Endometrium (tissue), 2 donors: ENCODE results near the gene ITGB1.
"Not testable (repeated sequence)": the region's sequence is repeated elsewhere in the genome, so short reads cannot be mapped to it uniquely, and the experiment has no call there.

ENCODE experiments used
- FAIRE-seq: peaks from 2 replicates; lab custom pipeline; 2012; peaks lifted over from hg19 to GRCh38; lab: Jason Lieb, UNC
- donor health status: control.
- donor health status: control.

ITGB1 gene

DNA sequence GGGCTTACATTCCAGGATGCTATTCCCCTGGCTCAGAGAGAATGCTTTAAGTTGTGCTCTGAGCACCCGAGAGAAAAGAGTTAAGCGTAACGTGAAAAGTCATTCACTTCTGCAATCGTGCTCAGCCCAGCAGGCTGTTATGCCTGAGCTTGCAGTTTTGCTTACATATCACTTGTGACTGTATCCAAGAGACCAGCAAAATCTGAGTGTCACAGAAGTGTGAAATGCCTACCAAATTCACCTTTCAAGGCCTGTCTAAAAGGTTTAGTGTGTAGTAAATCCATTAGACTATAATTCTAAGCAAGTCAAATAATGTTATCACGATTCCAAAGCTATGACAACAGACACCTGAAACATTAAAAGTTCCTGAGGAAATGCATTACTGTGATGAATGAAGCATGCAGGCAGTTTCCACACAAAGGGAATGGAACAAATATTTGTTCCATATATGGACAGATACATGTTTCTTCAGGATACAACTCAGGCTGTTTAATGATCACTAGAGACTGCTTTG is 20.1 kb downstream of the ITGB1 start:
- no peak for FAIRE-seq

DNA sequence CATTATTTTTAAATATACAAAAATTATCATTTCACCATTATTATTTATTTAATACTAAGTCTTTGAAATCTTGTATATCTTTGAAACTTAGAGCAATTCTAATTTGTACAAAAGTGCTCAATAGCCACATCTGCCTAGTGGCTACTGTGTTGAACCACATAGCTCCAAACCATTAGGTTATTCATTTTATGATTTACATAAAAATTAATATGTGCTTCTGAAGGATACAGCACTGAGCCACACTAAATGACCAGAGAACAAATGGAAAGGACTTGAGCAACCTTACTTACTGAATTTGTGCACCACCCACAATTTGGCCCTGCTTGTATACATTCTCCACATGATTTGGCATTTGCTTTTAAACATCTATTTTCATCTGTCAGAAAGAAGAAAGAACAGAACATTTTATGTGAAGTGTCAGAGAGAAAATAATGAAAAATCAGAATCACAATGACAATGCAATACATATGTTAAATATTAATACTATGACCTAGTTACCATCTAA is 25.8 kb downstream of the ITGB1 start:
- no peak for FAIRE-seq

DNA sequence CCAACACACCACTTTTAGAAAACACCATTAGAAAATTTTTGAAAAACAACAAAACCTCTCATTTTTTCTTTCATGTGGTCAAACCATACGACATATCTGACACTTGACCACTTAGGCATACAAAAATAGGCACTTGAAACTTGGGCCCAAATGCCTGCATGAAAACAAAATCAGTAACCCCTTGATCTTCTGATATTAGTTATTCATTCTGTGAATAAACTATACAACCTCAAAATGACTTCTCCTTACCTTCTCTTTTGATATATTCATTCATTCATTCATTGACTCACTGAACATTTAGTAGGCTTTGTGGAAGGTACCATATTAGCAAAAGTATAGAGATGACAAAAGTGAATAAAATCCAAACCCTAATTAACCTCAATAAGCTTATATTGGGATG is 26.4 kb downstream of the ITGB1 start:
- FAIRE-seq: no peak

DNA sequence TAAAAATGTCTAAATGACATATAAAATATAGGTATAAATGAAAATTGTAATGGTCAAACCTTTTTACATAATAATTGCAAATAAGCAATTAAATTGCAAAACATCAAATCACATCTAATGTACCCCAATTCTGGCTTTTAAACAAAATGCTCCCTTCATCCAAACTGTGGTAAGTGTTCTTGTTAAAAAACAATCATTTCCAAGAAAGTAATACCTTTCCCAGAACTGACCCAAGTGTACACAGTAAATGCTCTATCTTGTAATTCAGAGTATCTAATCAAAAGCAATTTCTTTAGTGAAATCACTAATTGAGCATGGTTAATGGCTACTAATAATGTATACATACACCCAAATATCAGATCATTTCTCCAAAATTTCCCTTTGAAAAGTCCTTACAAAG is 28.0 kb downstream of the ITGB1 start:
- no peak for FAIRE-seq

DNA sequence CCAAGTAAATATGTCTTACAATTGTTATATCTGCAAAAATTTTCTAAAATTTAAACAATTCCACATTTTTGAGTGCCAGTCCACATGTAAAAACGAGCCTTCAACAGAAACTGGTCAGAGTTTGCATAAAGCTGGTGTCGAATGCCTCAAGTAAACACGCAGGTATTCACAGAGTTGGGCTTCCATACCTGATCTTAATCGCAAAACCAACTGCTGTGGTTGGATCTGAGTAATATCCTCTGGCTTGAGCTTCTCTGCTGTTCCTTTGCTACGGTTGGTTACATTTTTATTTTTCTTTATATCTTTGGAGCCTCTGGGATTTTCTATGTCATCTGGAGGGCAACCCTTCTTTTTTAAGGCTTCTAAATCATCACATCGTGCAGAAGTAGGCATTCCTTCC is 28.4 kb downstream of the ITGB1 start:
- FAIRE-seq: no peak

DNA sequence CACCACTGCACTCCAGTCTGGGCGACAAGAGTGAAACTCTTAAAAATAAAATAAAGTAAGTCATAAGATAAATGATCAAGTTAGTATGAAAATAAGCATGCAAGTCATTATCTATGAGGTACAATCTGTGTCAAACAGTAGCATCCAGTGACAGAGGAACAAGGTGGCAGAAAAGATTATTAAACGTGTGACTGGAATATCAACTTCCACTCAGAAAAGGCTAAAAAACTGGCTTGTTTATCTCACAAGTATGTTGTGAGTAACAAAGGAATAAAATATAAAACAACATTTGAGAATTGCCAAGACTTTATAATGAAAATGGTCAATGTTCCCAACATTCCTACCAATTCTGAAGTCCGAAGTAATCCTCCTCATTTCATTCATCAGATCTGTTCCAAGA is 30.3 kb downstream of the ITGB1 start:
- FAIRE-seq: no peak

DNA sequence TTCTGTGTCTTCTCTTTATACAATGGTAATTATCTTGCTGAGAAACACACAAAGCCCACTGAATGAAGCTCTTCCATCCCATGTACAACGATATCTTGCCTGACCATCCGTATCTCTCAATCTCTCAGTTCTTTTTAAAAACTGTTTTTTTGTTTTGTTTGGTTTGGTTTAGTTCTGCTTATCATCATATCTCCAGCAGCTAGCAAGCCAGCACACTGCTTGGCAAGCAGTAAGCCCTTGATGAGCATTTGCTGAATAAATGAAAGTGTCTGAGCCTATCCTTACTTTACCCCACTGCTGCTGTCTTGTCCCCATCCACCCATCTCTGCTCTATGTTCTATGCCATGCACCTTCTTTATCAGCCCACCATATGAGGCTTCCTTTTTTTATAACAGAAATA is 34.2 kb downstream of the ITGB1 start:
- no peak for FAIRE-seq

DNA sequence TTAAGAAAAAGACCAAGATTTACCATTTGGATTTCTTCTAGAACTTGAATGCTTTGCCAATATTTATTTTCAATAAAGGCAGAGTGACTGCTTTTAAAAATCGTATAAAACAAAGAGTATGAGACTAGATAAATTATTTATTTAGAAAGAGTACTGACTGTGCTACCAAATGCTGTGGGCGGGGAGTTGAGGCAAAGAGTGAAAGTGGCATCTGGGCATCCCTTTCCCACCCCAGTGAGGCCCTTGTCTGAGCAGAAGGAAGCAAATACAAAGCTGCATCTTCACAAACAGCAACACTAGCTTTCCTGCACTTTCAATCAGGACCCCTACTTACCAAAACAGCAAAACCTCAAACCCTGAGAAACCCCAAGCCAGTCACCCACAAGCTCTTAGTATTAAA is 34.9 kb downstream of the ITGB1 start:
- FAIRE-seq: no peak

DNA sequence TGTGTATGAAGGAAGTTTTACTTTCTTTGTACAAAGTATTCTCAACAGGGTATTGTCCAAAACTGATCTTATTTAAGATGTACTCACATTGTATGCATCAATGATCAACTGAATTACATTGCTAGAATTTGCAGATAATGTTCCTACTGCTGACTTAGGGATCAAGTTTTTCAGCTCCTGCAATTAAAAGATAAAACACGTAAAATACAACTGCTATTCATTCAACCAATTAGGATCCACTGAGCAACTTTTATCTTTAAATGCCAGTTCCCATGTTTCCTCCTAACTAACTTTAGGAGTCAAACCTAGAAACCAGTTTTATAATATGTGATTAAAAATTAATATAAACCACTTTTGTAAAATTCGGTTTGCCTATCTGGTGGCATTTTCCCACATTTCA is 35.9 kb downstream of the ITGB1 start:
- no peak for FAIRE-seq

DNA sequence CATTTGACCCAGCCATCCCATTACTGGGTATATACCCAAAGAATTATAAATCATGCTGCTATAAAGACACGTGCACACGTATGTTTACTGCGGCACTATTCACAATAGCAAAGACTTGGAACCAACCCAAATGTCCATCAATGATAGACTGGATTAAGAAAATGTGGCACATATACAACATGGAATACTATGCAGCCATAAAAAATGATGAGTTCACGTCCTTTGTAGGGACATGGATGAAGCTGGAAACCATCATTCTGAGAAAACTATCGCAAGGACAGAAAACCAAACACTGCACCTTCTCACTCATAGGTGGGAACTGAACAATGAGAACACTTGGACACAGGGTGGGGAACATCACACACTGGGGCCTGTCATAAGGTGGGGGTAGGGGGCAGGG is 40.2 kb downstream of the ITGB1 start:
- FAIRE-seq: not testable (repeated sequence)

DNA sequence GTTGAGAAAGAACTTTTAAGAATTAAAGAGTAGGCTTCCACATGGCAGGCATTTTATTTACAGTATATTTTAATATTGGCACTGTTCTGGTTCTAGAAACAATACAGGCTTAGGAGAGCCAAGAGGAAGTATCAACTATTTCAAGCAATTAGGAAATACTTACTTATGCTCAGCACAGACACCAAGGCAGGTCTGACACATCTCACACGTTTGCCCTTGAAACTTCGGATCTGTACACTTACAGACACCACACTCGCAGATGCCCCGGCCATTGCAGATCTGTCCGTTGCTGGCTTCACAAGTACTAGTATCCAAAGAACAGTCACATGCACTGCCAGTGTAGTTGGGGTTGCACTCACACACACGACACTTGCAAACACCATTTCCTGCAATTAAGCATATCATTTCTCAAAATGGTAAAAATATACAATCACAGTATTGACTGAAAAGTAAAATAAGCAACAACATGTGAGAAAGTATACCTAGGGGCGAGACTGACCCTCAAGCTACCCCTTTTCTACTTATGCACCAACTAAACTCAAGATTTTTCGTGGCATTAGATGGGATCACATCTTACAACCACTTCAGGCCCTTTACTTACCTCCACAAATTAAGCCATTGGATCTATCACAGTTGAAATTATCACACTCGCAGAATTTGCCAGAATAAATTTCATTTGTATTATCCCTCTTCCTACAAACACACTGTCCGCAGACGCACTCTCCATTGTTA is 46.6 kb downstream of the ITGB1 start:
- no peak for FAIRE-seq

DNA sequence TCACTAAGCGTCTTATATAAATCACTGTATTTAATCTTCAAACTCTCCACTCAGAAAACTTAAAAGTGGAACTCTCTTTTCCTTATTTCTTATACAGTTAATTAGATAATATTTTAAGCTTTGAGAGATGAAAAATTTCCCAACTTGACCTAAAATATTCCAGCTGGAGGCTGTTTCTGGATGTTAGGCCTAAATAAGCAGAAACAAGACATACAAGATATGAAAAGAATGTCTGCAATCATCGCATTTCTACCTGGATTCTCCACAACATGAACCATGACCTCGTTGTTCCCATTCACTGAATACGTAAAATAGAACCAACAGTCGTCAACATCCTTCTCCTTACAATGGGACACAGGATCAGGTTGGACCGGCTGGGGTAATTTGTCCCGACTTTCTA is 48.1 kb downstream of the ITGB1 start:
- not testable (repeated sequence) for FAIRE-seq

DNA sequence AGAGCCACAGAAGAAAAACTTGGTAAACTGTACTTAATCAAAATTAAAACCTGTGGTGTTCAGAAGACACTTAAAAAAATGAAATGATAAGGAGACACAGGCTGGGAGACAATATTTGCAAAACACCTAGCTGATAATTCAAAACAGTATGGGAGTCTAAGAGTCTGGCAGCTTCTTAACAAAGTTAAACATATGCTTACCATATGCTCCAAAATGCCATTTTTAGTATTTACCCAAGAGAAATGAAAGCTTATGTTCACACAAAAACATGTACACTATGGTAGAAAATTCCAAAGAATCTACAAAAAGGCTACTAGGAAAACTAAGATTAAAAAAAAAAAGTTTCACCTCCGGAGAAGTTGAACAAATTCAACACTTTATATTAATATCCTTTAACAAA is 48.6 kb downstream of the ITGB1 start:
- no peak for FAIRE-seq

DNA sequence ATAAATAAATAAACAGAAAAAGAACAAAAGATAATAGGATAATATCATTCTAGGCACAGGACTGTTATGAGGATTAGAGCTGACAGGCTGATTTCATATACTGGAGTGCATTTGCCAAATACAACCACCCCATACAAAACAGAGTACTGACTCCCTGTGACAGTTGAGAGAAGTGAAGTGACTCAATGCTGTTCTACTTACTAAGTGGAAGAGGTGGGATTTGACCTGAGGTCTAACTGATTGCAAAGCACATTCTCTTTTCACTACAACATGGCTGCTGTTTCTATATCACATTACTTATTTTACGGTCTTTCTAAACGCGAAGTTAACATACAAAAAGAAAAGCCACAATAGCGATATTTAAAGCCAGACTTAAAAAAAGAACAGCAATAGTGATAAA is 51.4 kb downstream of the ITGB1 start:
- no peak for FAIRE-seq

DNA sequence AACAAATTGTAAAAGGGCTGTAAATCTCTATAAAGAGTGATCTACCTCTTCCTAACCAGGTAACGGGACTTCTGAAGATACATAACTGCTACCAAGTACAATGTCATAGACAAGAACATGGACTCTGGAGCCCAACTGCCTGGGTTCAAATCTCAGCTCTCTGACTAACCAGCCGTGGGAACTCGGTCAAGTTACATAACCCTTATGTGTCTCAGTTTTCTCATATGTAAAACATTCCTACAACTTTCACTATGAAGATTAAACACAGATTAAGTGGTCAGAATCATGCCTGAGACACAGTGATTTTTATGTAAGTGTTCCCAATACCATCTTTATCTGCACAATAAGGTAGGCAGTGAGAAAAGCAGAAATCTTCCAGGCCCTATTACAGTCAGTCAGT is 52.6 kb downstream of the ITGB1 start:
- FAIRE-seq: no peak

DNA sequence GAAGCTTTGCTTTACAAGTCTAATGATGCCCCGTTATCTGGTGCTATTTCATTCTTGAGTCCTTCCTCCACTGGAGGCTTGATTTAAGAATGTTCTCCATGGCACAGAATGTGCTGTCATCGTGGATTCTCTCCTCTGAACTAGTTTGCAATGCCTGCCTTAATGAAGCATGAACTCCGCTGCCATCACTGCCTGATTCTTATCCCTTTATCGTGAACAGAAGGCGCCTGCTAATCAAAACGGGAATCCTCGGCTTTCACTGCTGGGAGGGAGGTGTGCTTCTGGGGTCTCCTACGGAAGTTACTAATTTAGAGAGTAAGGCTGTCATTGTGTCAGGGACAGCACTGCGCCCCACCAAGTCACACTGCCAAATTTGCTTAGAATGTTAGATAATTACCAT is 56.2 kb downstream of the ITGB1 start:
- FAIRE-seq: no peak

DNA sequence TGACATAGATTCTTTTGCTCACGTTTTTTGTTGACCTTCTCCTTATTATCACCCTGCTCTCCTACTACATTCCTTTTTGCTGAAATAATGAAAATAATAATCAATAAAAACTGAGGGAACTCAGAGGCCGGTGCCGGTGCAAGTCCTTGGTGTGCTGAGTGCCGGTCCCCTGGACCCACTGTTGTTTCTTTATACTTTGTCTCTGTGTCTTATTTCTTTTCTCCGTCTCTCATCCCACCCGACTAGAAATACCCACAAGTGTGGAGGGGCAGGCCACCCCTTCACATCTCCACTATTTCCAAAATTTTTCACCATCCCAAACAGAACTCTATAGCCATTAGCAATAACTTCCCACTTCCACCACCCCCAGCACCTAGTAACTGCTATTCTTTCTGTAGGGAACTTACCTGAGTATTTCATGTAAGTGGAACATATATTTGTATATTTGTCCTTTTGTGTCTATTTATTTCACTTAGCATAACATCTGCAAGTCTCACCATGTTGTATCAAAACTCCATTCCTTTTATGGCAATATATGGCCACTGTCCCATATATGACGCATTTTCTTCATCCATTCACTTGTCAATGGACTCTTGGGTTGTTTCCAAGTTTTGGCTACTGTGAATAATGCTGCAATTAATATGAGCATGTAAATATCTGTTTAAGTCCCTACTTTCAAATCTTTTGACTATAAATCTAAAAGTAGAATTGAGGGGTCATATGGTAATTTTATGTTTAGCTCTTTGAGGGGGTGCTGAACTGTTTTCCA is 62.6 kb downstream of the ITGB1 start:
- not testable (repeated sequence) for FAIRE-seq

DNA sequence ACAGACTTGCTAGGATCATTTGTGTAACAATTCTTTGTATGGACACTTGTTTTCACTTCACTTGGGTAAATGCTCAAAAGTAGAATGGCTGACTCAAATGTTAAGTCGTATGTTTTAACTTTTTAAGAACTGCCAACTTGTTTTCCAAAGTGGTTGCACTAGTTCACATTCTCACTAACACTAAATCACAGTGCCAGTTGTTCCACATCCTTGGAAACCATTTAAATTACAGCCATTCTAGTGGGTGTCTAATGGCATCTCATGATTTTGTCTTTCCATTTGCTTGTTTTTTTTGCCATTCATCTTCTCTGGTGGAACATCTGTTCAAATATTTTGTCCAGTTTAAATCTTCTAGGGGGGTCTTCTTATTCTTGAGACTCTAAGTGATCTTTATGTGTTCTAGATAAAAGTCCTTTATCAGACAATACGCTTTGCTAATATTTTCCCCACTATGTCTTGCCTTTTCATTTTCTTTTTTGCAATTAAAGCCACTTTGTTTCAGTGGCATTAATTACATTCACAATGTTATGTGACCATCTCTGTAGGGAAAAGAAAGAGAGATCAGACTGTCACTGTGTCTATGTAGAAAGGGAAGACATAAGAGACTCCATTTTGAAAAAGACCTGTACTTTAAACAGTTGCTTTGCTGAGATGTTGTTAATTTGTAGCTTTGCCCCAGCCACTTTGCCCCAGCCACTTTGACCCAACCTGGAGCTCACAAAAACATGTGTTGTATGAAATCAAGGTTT is 63.9 kb downstream of the ITGB1 start:
- FAIRE-seq: no peak

DNA sequence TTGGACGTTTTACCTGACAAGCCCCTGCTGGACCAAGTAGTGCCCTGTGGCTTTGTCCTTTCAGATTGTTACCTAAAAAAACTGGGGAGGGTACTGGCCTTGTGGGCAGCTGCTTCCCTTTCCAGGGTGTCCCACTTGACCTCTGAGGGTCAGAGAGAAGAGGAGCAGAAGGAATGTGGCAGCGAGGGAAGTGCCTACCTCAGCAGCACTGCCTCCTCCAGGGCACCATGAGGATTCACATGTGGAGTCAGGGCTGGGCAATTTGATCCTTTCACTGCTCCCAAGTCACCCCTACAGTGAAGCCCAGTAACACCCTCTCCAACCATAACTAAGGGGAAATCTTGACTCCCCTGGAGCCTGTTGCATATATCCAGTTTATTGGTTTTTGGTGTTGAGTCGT is 64.6 kb downstream of the ITGB1 start:
- FAIRE-seq: no peak

DNA sequence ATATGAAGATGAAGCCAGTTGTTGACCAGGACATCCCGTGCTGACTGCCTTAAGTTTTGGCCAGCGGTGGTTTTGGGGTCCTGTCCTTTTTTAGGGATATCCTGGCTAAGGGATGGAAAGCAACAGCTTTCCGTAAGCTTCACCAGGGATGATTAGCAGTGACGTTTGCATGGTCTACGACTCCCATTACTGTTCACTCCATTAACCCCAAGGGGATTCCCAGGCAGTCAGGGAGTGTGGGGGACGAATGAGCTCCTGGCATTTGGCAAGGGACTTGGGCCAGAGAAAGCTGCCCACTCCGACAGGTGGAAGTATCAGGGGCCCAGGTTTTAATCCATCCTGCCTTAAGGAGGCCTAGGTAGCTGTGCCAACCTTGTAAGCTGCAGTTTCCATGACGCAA is 66.8 kb downstream of the ITGB1 start:
- FAIRE-seq: no peak

DNA sequence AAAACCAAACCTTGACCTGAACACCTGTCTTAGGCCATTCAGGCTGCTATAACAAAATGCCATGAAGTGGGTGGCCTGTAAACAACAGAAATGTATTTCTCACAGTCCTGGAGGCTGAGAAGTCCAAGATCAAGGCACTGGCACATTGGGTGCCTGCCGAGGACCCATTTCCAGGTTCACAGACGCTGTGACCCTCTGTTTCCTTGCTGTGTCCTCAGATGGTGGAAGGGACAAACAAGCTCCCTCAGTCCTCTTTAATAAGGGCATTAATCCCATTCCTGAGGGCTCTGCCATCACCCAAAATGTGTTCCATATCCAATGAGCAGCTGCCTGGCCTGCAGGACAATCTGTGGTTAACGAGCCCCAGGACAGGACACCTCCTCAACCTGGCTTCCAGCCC is 67.6 kb downstream of the ITGB1 start:
- FAIRE-seq: no peak

DNA sequence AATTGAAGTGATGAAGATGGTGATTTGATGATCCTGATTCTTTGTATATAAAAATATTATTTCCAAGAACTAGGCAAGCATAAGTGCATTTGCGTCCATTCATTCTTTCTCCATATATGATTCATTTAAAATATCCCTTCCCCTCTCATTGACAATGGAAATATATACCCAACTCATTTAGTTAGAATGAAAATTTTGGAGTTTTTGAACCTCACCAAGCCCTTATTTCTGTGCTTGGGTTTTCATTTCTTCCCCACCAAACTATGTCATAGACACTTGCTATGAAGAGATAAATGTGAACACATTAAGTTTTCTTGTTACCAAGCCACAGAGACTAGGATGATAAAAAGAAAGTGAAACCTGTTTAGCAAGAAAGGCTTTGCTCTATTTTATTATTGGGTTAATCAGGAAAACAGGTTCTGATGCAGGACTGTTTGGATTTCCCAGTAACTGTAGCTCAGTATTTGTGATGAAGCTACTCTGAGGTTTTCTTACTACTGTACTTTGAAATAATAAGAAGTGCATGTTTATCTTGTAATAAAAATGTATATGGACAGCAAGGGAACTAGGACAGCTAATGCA is 68.3 kb downstream of the ITGB1 start:
- no peak for FAIRE-seq
